ENCODE measurements around the gene ANXA1.
A peak's percentile ranks its signal among the peaks of the same experiment; 100 is the strongest.

DNA sequence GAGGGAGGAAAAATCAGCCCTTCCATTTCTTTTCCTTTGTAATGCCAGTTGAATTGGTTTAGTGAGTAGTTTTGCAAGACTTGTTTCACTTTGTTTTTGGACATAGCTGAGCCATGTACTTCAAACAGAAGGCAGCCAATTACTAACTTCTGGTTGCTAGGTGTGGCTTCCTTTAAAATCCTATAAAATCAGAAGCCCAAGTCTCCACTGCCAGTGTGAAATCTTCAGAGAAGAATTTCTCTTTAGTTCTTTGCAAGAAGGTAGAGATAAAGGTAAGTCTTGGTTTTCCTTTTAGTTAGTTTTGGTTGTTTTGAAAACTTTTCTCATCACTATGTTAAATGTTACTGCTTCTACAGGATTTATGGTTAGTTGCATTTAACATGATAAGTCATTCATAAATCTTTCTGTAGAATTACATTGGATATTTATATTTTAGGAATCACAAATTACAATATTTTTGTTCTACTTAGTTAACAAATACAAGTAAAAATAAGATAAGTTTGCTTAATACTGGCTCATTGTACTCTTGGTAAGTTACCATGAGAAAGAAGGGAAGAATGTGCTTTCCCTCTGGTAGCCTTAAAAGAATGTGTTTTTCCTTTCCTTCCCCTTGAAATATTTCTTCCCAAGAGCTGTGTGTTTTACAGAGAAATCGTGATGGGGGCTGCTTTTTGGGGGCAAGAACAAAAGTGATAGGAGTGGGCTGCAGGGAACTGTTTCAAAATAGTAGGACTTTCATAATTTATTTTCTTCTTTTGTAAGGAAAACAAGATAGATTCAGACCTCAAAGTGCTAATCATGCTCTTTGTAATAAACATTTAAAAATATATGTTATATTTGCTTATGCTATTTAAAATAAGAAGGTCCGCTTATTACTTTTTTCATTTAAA, at the start of gene ANXA1:
- TF ChIP-seq POLR2AphosphoS5 (IDR thresholded peaks at IDR 0.05) (peak; percentile 61 to 94 (median 91)), POLR2A (IDR thresholded peaks at IDR 0.05) (peak; percentile 26 to 56), EP300 (IDR thresholded peaks at IDR 0.05) (no peak)
- TF ChIP-seq, protein P1, sequence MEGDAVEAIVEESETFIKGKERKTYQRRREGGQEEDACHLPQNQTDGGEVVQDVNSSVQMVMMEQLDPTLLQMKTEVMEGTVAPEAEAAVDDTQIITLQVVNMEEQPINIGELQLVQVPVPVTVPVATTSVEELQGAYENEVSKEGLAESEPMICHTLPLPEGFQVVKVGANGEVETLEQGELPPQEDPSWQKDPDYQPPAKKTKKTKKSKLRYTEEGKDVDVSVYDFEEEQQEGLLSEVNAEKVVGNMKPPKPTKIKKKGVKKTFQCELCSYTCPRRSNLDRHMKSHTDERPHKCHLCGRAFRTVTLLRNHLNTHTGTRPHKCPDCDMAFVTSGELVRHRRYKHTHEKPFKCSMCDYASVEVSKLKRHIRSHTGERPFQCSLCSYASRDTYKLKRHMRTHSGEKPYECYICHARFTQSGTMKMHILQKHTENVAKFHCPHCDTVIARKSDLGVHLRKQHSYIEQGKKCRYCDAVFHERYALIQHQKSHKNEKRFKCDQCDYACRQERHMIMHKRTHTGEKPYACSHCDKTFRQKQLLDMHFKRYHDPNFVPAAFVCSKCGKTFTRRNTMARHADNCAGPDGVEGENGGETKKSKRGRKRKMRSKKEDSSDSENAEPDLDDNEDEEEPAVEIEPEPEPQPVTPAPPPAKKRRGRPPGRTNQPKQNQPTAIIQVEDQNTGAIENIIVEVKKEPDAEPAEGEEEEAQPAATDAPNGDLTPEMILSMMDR (IDR thresholded peaks at IDR 0.05), result no peak

All from sigmoid colon (tissue), 4 donors.